Measurements from ENCODE around the gene ERN1.

GRCh38 chr17:64039106-64039400, 90.9 kb downstream of the ERN1 start:
- TF ChIP-seq POLR2A (IDR thresholded peaks at IDR 0.05; ENCODE audit: control extremely low read depth in 1 of 2, low read depth in 2 of 2, low read length in 2 of 2) (no peak), CHD2 (IDR thresholded peaks at IDR 0.05; ENCODE audit: low read length) (no peak), YY1 (IDR thresholded peaks at IDR 0.05; ENCODE audit: low read depth, low read length) (no peak), BRCA1 (IDR thresholded peaks at IDR 0.05; ENCODE audit: low read depth, low read length) (no peak), GABPA (IDR thresholded peaks at IDR 0.05; ENCODE audit: borderline replicate concordance, insufficient read depth, low read length) (no peak), SIN3A (conservative IDR thresholded peaks at IDR 0.05 in 1 of 2, IDR thresholded peaks at IDR 0.05 in 1 of 2; ENCODE audit: low read depth in 1 of 2, low read length in 2 of 2) (no peak)
- TF ChIP-seq, protein P1, sequence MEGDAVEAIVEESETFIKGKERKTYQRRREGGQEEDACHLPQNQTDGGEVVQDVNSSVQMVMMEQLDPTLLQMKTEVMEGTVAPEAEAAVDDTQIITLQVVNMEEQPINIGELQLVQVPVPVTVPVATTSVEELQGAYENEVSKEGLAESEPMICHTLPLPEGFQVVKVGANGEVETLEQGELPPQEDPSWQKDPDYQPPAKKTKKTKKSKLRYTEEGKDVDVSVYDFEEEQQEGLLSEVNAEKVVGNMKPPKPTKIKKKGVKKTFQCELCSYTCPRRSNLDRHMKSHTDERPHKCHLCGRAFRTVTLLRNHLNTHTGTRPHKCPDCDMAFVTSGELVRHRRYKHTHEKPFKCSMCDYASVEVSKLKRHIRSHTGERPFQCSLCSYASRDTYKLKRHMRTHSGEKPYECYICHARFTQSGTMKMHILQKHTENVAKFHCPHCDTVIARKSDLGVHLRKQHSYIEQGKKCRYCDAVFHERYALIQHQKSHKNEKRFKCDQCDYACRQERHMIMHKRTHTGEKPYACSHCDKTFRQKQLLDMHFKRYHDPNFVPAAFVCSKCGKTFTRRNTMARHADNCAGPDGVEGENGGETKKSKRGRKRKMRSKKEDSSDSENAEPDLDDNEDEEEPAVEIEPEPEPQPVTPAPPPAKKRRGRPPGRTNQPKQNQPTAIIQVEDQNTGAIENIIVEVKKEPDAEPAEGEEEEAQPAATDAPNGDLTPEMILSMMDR (IDR thresholded peaks at IDR 0.05; ENCODE audit: control extremely low read depth in 1 of 3, insufficient read depth in 1 of 3, low read depth in 1 of 3, low read length in 3 of 3), result no peak
